Mammary epithelial cell (primary cell): ENCODE measurements around the gene CLASP1.

Experiments used
- CTCF ChIP-seq, 2 donors: IDR thresholded peaks in 1 of 2; conservative IDR thresholded peaks in 1 of 2; 2 replicates each; pipeline ENCODE4 v1.5.1; 2011 to 2012; ENCODE audit warnings: inconsistent platforms in 2 of 2, low read length in 2 of 2, mild to moderate bottlenecking in 2 of 2, control low read depth in 1 of 2, low read depth in 1 of 2; ENCODE audit not compliant: insufficient read depth in 1 of 2; ENCODE audit errors: extremely low read depth in 1 of 2
- EZH2 ChIP-seq: IDR thresholded peaks from 2 replicates; pipeline ENCODE4 v1.6.1; 2012; ENCODE audit warnings: low read length, inconsistent platforms, borderline replicate concordance

GRCh38 chr2:121670181-121670580, 20.9 kb upstream of the CLASP1 start:
- TF ChIP-seq EZH2 (no peak), CTCF (conservative IDR thresholded peaks at IDR 0.05 in 1 of 2, IDR thresholded peaks at IDR 0.05 in 1 of 2; ENCODE audit: extremely low read depth in 1 of 2, insufficient read depth in 1 of 2, low read depth in 1 of 2, low read length in 2 of 2) (no peak)
